HG02870 (cell line): ENCODE data around the gene RTL1.

ENCODE experiments used
- ATAC-seq: cut with Tn5 transposase; IDR thresholded peaks from one replicate; pipeline ENCODE4 v1.9.1; 2021; ENCODE audit warnings: mild to moderate bottlenecking, moderate library complexity; ENCODE audit not compliant: unreplicated experiment

RTL1 gene

GRCh38 chr14:100854435-100854834, 49.1 kb downstream of the RTL1 start:
- ATAC-seq = no peak

DNA sequence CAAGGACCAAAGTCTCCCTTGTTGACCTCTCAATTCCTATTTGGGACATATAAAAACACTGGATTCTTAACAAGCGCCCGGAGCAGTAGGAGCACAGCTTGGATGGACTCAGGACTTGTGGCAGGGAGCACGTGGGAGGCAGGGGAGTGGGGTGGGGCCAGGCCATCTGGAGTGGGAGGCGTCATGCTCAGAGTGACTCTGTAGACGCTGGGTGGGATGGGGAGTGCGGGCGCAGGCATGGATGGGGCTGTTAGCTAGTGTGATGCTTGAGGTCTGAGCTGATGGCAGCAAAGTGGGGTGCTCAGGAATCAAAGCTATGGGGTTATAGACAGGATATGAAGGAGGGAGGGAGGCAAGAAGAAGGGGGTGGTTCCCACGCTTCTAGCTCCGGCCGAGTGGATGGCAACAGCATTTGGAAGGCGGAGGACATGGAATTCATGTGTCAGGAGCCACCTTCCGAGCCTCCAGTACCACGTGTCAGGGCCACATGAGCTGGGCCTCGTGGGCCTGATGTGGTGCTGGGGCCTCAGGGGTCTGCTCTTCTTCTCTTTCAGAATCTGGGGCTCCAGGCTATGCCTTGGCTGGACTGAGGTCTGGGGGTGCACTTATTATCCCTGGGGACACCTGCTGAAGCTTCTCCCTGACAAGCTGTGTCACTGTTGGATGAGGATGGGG, 51.4 kb downstream of the RTL1 start:
- ATAC-seq = no peak

- no peak for ATAC-seq
These were observed 52.0 kb downstream of the RTL1 start for GRCh38 chr14:100851586-100851916.

DNA sequence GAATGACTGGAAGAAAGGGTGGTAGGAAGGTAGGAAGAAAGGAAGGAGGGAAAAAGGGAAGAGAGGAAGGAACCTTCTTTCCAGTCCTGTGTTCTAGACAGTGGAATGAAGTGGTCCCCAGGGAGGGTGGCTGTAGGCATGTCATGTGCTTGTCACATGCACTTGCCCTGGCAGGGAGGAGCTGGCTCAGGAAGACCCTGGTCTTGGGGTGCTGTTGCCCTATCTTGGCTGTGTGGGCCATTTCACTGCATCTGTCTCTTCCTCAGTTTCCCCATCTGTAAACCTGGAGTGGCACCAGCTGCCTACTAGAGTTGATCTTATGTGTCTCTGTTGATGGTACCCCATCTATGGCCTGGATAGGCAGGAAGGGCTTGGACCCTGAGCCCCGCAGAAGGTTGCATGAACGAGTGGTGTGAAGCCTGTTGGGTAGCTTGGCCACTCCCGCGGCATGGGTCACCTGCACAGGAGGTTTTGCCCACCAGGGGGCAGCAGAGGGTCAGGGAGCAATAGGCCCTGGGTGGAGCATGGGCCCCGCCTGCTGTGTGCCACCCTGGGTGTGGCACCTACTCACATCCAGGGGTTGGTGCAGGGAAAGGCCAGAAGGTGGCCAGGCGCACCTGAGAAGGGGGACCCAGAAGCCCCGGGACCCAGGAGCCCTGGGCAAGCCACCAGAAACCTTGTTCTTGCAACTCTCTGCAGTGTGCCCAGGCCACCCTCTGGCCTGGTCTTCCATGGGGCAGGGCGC, 52.5 kb downstream of the RTL1 start:
- ATAC-seq = peak; percentile 73

- no peak for ATAC-seq
These were observed 54.3 kb downstream of the RTL1 start for GRCh38 chr14:100849115-100849781.

- no peak for ATAC-seq
These were observed 57.1 kb downstream of the RTL1 start for GRCh38 chr14:100846309-100846859.

DNA sequence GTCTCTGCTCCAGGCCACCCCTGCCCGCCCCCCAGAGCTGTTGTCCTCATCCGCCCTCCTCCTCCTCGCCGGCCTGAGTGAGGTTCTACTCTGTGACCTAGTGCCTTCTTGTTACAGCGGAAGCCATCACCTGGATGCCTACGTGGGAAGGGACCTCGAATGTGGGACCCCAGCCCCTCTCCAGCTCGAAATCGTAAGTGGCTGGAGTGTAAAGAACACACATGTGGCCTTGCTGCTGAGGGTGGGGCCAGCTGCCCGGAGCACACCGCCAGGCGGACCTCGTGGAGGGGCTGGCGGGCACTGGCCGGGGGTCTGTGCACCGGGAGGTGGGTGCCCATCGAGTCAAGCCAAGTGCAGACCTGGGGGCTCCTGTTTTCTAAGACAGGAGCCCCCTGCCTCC, 58.2 kb downstream of the RTL1 start:
- ATAC-seq = no peak

GRCh38 chr14:100844846-100845245, 58.7 kb downstream of the RTL1 start:
- no peak for ATAC-seq

DNA sequence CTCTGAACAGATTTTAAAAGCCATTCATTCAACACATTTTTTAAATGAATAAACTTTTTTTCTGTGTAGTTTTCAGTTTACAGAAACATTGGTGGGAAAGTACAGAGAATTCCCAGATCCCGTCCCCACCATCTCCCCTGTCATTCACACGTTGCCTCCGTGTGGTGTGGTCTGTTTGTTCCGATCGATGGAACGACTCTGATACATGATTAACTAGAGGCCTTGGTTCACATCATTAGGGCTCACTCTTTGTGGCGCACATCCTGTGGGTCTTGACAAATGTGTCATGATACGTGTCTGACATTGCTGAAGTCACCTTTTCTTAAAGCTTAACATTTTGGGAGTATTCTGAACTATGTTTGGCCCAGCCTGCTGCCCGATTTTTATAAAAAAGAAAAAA, 59.1 kb downstream of the RTL1 start:
- ATAC-seq = no peak

DNA sequence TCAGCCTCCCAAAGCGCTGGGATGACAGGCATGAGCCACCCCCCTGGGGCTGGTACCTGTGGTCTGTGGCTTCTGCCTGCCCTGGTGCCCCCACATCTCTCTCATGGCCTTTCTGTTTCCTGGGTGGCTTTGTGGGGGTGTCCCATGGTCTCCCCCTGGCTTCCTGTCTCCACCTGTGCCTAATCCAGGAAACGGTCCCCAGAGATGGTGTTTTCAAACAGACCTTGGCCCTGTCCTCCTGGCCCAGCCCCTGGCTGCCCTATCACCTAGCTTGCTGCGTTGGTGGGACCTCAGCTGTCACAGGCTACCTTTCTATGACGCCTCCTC, 59.5 kb downstream of the RTL1 start:
- ATAC-seq = no peak

DNA sequence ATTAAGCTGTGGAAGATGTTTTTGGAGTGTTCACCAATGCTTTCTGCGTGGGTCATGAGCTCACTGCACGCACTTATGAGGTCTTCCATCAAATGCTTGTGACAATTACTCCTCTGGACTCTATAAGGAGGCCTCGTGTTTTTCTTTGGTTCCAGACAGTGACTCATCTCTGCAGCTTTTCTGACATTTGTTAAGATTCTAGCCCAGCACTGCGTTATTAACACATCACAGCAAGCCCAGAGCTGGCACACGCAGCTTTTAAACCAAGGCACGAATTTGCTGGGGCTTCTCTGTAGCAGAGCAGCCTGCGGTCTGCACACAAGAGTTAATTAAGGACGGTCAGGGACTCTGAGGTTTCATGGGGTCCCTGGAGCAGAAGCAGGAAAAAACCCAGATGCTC, 60.7 kb downstream of the RTL1 start:
- no peak for ATAC-seq

GRCh38 chr14:100841761-100842403, 61.6 kb downstream of the RTL1 start:
- no peak for ATAC-seq

DNA sequence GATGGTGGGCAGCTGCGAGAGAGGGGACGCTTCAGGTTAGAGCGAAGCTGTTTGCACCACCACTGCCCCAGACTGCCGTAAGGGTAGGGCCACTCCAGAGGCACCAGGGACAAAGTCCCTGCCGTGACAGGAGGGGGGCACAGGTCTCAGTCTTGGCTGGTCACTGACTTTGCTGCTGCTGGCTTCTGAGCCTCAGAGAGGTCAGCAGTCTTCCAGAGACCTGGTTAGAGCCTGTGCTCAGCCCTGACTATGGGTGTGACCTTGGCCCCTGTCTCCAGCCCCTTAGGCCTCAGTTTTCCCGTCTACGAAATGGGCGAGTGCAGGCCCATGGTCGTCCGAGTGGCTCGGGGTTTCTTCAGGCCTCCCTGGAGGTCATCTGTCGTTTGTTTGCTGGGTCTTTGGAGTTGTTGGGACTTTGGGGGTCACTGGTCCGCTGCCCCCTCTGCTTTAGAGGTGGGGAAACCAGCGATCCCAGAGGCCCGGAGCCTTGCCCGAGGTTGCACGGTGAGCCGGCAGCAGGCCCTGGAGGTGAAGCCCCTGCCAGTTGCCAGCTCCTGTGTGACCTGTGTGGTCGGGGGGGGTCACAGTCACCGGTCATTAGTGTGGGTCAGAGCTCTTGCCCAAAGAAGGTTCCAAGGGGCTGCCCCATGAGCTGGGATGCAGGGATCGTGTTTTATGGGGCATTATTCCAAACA, 62.3 kb downstream of the RTL1 start:
- ATAC-seq = no peak

- ATAC-seq = no peak
These were observed 63.0 kb downstream of the RTL1 start for GRCh38 chr14:100840286-100841065.

GRCh38 chr14:100839681-100840111, 63.8 kb downstream of the RTL1 start:
- ATAC-seq = no peak

- ATAC-seq = no peak
These were observed 64.3 kb downstream of the RTL1 start for GRCh38 chr14:100839315-100839585.

GRCh38 chr14:100838493-100839314, 64.8 kb downstream of the RTL1 start:
- no peak for ATAC-seq

- ATAC-seq = no peak
These were observed 65.6 kb downstream of the RTL1 start for GRCh38 chr14:100837805-100838350.
